B cell (primary cell): ENCODE data around the gene SURF6. TPM values are rescaled to one million over a fixed set of nuclear protein-coding genes. Genes with fewer than 3 reads are reported as not detected.

Source experiments
- ATAC-seq: fragments of 200-7000 bp; cut with Tn5 transposase; one replicate; pipeline ENCODE4 v1.10.0; 2021; ENCODE audit warnings: low read depth, mild to moderate bottlenecking, moderate number of reproducible peaks, moderate library complexity
- CTCF ChIA-PET: fragments of 350-600 bp; sonication (Branson Sonifier 250); formaldehyde crosslinking; loops from one replicate; lab custom pipeline; 2021; ENCODE audit warnings: antibody characterized with exemption, inconsistent platforms; lab: Charles Lee
- POLR2A ChIA-PET: fragments of 350-600 bp; sonication (Branson Sonifier 250); formaldehyde crosslinking; loops from one replicate; lab custom pipeline; 2021; ENCODE audit warnings: antibody characterized with exemption; lab: Charles Lee
- DNase-seq: peaks from one replicate; pipeline ENCODE4 v3.0.0; 2013
- H2AFZ ChIP-seq: 2 replicates; pipeline ENCODE4 v1.6.1; 2012; ENCODE audit warnings: mild to moderate bottlenecking, low read depth, low read length; ENCODE audit not compliant: insufficient read depth, poor library complexity, severe bottlenecking
- H3K27ac ChIP-seq, 2 donors: 1 replicate in 1 of 2; 2 replicates in 1 of 2; pipeline ENCODE4 v1.5.1; 2012 to 2013; ENCODE audit warnings: low read length in 2 of 2, mild to moderate bottlenecking in 2 of 2, moderate library complexity in 1 of 2
- H3K27me3 ChIP-seq, 4 experiments: fragments of 200-600 bp in 1 of 4; sonication (generic) in 1 of 4; replicated peaks in 1 of 4; 1 replicate in 2 of 4; 2 replicates in 2 of 4; pipeline versions ENCODE4 v1.6.1 to v1.7.0; 2013 to 2016; ENCODE audit warnings: low read length in 3 of 4, mild to moderate bottlenecking in 2 of 4, mixed read lengths in 1 of 4, moderate library complexity in 1 of 4; ENCODE audit not compliant: insufficient read depth in 4 of 4, control insufficient read depth in 3 of 4; ENCODE audit errors: control extremely low read depth in 1 of 4
- H3K36me3 ChIP-seq, 2 experiments: replicated peaks in 1 of 2; 1 replicate in 1 of 2; 2 replicates in 1 of 2; pipeline versions ENCODE4 v1.6.1 to v1.7.1; 2013; ENCODE audit warnings: low read length in 1 of 2; ENCODE audit not compliant: insufficient read depth in 2 of 2, control insufficient read depth in 1 of 2; ENCODE audit errors: control extremely low read depth in 1 of 2, extremely low read depth in 1 of 2
- H3K4me1 ChIP-seq, 2 donors: fragments of 200-600 bp in 1 of 2; sonication (generic) in 1 of 2; 1 replicate in 1 of 2; 2 replicates in 1 of 2; pipeline versions ENCODE4 v1.5.1 to v1.6.1; 2013 to 2017; ENCODE audit warnings: low read length in 2 of 2; ENCODE audit not compliant: control insufficient read depth in 2 of 2, insufficient read depth in 2 of 2
- H3K4me2 ChIP-seq: replicated peaks from 2 replicates; pipeline ENCODE3; 2012; ENCODE audit warnings: mild to moderate bottlenecking, low read depth, low read length; ENCODE audit not compliant: poor library complexity, severe bottlenecking
- H3K4me3 ChIP-seq, 5 experiments: fragments of 200-600 bp in 1 of 5; sonication (generic) in 1 of 5; 1 replicate in 3 of 5; 2 replicates in 2 of 5; pipeline versions ENCODE4 v1.5.1 to v1.7.0; 2011 to 2016; ENCODE audit warnings: low read length in 4 of 5, mild to moderate bottlenecking in 4 of 5, low read depth in 2 of 5, control low read depth in 1 of 5, moderate library complexity in 1 of 5; ENCODE audit not compliant: insufficient read depth in 1 of 5; ENCODE audit errors: control extremely low read depth in 1 of 5, extremely low read depth in 1 of 5
- H3K79me2 ChIP-seq: fragments of 200-600 bp; sonication (generic); one replicate; pipeline ENCODE4 v1.6.0; 2016; ENCODE audit warnings: low read length; ENCODE audit not compliant: control insufficient read depth, insufficient read depth
- H3K9ac ChIP-seq: fragments of 200-600 bp; sonication (generic); 2 replicates; pipeline ENCODE4 v1.6.1; 2017; ENCODE audit warnings: mild to moderate bottlenecking, low read length, moderate library complexity
- H3K9me3 ChIP-seq, 3 donors: one replicate each; pipeline versions ENCODE4 v1.6.1 to v1.7.1; 2013; ENCODE audit warnings: low read length in 2 of 3; ENCODE audit not compliant: control insufficient read depth in 2 of 3, insufficient read depth in 1 of 3; ENCODE audit errors: control extremely low read depth in 1 of 3
- H4K20me1 ChIP-seq: 2 replicates; pipeline ENCODE4 v1.6.0; 2012; ENCODE audit warnings: mild to moderate bottlenecking, low read length; ENCODE audit not compliant: insufficient read depth, control insufficient read depth, poor library complexity, severe bottlenecking
- H3K27ac Mint-ChIP-seq: one replicate; pipeline ENCODE4 v1.8.0; 2021; ENCODE audit warnings: mixed read lengths
- H3K27me3 Mint-ChIP-seq: one replicate; pipeline ENCODE4 v1.8.0; 2021; ENCODE audit warnings: mixed read lengths
- H3K4me1 Mint-ChIP-seq: one replicate; pipeline ENCODE4 v1.8.0; 2021; ENCODE audit warnings: mixed read lengths
- H3K4me3 Mint-ChIP-seq: one replicate; pipeline ENCODE4 v1.8.0; 2021; ENCODE audit warnings: mixed read lengths
- H3K9me3 Mint-ChIP-seq: one replicate; pipeline ENCODE4 v1.8.0; 2022; ENCODE audit warnings: mixed read lengths; ENCODE audit not compliant: insufficient read depth
- CTCF ChIP-seq: fragments of 200-600 bp; IDR thresholded peaks from one replicate; pipeline ENCODE4 v1.8.0; 2022; ENCODE audit warnings: antibody characterized with exemption, mild to moderate bottlenecking
- EZH2 ChIP-seq: IDR thresholded peaks from 2 replicates; pipeline ENCODE4 v1.6.1; 2012; ENCODE audit warnings: borderline replicate concordance, low read depth, mild to moderate bottlenecking, moderate library complexity, low read length; ENCODE audit not compliant: insufficient read depth, poor library complexity, severe bottlenecking
- WGBS: methylation state at CpG from one replicate; pipeline ENCODE4 v1.1.5; 2013; ENCODE audit warnings: missing lambda C conversion rate; ENCODE audit not compliant: insufficient coverage; 5-methylcytosine and 5-hydroxymethylcytosine counted together
- intact Hi-C: fragments of 100-400 bp; cut with micrococcal nuclease; formaldehyde crosslinking; loops from one replicate; pipeline ENCODE4 v1.10.0; 2022
- polyA plus RNA-seq: library from polyadenylated mRNA; depleted of rRNA; stranded (reverse); fragments of >200 nt; gene quantifications from 2 replicates; pipeline ENCODE4 v1.2.3, GENCODE V29; 2012
- total RNA-seq, 2 donors: library from RNA; stranded (reverse); fragments of 120-200 nt in 1 of 2; gene quantifications; 1 replicate in 1 of 2; 2 replicates in 1 of 2; pipeline versions ENCODE4 v1.2.3 to v1.2.4, GENCODE V29; 2013 to 2022

Gene SURF6
- total and polyA plus RNA-seq, 2 donors (not counting 1 experiment from before 2014, with no cell fraction given) = 14.7 to 25.9 TPM

- H3K27ac ChIP-seq = no peak overlapping the region
- peaks cover 0 to 6% (median 0%) of the 10 kb centered on the region in 4 experiments for H3K27me3 ChIP-seq
- no peak for TF ChIP-seq CTCF
- peaks cover 2 to 27% (median 9%) of the 10 kb centered on the region in 3 donors for H3K9me3 ChIP-seq
- intact Hi-C loops = no loop called here
- H4K20me1 ChIP-seq = no peaks in the 10 kb centered on the region
- H3K4me2 ChIP-seq = no peak overlapping the region
- H3K9ac ChIP-seq = no peak overlapping the region
- no peaks in the 10 kb centered on the region for H3K36me3 ChIP-seq
- CTCF ChIA-PET = no interaction called here
- DNase-seq (no peak), ATAC-seq (no peak)
- H3K4me1 ChIP-seq = no peaks in the 10 kb centered on the region
- no CpG with 5 or more reads among the region's 1 CpG for WGBS
- H3K79me2 ChIP-seq = no peaks in the 10 kb centered on the region
- POLR2A ChIA-PET = no interaction called here
- H2AFZ ChIP-seq = no peak overlapping the region
- H3K27ac Mint-ChIP-seq = no peak overlapping the region
- H3K4me3 Mint-ChIP-seq = no peak overlapping the region
- no peak overlapping the region for H3K4me3 ChIP-seq
- H3K27me3 Mint-ChIP-seq = peaks cover 30% of the 10 kb centered on the region
- peaks cover 11% of the 10 kb centered on the region for H3K9me3 Mint-ChIP-seq
- H3K4me1 Mint-ChIP-seq = no peaks in the 10 kb centered on the region
Observed at GRCh38 chr9:133294257-133294656, 41.7 kb downstream of the SURF6 start.

- ChIA-PET POLR2A (no interaction called here), CTCF (no interaction called here)
- Histone ChIP-seq H3K79me2 (no peaks in the 10 kb centered on the region), H3K27me3 (peaks cover 0 to 6% (median 0%) of the 10 kb centered on the region in 4 experiments), H3K27ac (no peak overlapping the region), H3K4me1 (no peaks in the 10 kb centered on the region), H2AFZ (no peak overlapping the region), H3K9ac (no peak overlapping the region), H3K4me2 (no peak overlapping the region), H3K9me3 (peaks cover 2 to 36% (median 20%) of the 10 kb centered on the region in 3 donors), H3K36me3 (no peaks in the 10 kb centered on the region), H4K20me1 (no peaks in the 10 kb centered on the region), H3K4me3 (no peak overlapping the region)
- Mint-ChIP-seq H3K4me3 (no peak overlapping the region), H3K27ac (no peak overlapping the region), H3K9me3 (peaks cover 13% of the 10 kb centered on the region), H3K4me1 (no peaks in the 10 kb centered on the region), H3K27me3 (peaks cover 31% of the 10 kb centered on the region)
- intact Hi-C loops = no loop called here
- WGBS = no CpG with 5 or more reads among the region's 2 CpGs
- TF ChIP-seq EZH2 (no peak), CTCF (no peak)
- no peak for DNase-seq
- no peak for ATAC-seq
Observed at GRCh38 chr9:133290751-133291302, 45.2 kb downstream of the SURF6 start.
